Heart left ventricle (tissue), 13 donors: Measurements from ENCODE around the gene CIT.

ENCODE experiments used
- CTCF ChIP-seq, 12 donors: fragments of 200-600 bp; sonication (generic) in 4 of 12; IDR thresholded peaks; one replicate each; pipeline versions ENCODE4 v1.5.0 to v1.8.0; 2018 to 2022; ENCODE audit warnings: antibody characterized with exemption in 12 of 12, mild to moderate bottlenecking in 5 of 12
- POLR2A ChIP-seq, 2 donors: fragments of 450-650 bp; IDR thresholded peaks; one replicate each; pipeline ENCODE4 v1.6.1; 2017; ENCODE audit warnings: antibody characterized with exemption in 2 of 2, mild to moderate bottlenecking in 2 of 2, moderate library complexity in 2 of 2
- donor health status: ischemic (EF 13 %, LVEDD 7.1; RV severe dilation, severe dysfunction).
- donor health status: DM: no; HTN: yes; CAD: no.
- donor health status: DM: no; HTN: no; CAD: no.
- donor health status: ischemic (EF 25% LVEDD 6.9; RV normal size, moderate dysfunction).
- donor health status: ischemic (EF 25% LVEDD 5.7; RV mildly dilated, moderate dysfunction).
- donor health status: ischemic (EF 35%, LVEDD 5.7; RV mildly dilated, moderate dysfunction).
- donor health status: nonischemic (EF 11% LVEDD 7.7; RV severe dilation, severe dysfunction).
- donor health status: DM: yes; HTN: yes; CAD: no.
- donor health status: PGD.
- donor health status: ischemic (EF 29% LVEDD 5.4; RV normal size, mild dysfunction).
- donor health status: nonischemic (EF 23%, LVEDD 6.1; RV moderate dilation, normal function).

GRCh38 chr12:119749666-119750065 lies 127.5 kb downstream of the CIT start:
- TF ChIP-seq CTCF (IDR thresholded peaks at IDR 0.05) (no peak), POLR2A (IDR thresholded peaks at IDR 0.05) (no peak)
